Dermis microvascular lymphatic vessel endothelial cell (primary cell): ENCODE data around the gene KRTAP9-9. TPM values are rescaled to one million over a fixed set of nuclear protein-coding genes. Genes with fewer than 3 reads are reported as not detected.
"Not testable (repeated sequence)": the region's sequence is repeated elsewhere in the genome, so short reads cannot be mapped to it uniquely, and the experiment has no call there.

ENCODE experiments used
- DNase-seq, 2 donors: peaks; one replicate each; pipeline versions ENCODE4 v3.0.0 to v3.0.0-alpha.2; 2010; ENCODE audit warnings: low read depth in 2 of 2
- total RNA-seq: library from RNA; depleted of rRNA; stranded (reverse); fragments of >200 nt; gene quantifications from 2 replicates; pipeline ENCODE4 v1.2.1, GENCODE V29; 2014

KRTAP9-9 gene
- not detected in 2 replicates for total RNA-seq

DNA sequence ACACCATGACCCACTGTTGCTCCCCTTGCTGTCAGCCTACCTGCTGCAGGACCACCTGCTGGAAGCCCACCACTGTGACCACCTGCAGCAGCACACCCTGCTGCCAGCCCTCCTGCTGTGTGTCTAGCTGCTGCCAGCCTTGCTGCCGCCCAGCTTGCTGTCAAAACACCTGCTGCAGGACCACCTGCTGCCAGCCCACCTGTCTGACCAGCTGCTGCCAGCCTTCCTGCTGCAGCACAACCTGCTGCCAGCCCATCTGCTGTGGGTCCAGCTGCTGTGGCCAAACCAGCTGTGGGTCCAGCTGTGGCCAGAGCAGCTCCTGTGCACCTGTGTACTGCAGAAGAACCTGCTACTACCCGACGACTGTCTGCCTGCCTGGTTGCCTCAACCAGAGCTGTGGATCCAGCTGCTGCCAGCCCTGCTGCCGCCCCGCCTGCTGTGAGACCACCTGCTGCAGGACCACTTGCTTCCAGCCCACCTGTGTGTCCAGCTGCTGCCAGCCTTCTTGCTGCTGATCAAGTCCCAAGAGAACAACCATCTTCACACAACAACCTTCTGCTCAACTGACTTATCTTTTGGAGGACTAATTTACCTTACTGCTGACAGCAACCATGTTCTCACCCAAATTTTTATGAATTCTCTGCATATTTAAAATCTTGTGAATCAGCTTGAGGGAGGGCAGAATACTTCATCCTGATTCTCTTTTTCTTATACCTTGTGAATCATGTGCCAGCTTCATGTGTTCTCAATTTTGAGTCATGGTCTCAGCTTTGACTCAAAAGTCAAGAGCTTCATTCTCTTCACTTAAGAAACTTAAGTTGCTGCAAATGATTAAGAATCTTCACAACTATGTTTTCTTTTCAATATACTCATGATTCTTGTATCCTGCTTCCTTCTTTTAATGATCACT is at the start of gene KRTAP9-9:
Gene KRTAP9-9, plus strand, starts transcription at position 4 of the 910 bp plus-strand sequence.
- not testable (repeated sequence) for DNase-seq

DNA sequence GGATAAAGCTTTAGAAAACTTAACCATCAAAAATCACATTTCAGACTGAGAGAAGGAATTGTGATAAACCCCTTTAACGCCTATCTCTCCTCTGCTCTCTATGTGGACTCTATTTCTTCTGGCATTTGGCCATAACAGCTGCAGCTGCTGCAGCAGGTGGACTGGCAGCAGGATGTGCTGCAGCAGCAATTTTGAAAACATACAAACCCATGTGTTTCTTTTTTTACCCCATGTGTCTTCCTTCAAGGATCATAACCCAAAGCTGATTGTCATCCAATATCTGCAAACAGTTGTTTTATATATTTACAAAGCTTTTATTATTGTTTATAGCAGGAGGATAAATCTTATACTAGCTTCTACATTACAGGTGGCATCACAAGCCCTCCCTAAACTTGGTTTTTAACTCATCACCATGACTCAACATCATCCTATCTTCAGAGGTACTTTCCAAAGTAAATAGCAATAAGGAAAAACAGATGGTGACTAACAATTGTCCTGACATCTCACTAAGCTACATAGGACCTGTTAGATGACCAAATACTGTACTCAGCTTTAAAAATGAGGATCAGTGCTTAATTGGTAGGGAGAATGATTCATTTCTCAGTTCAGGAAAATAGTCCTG is 43.2 kb upstream of the KRTAP9-9 start:
- DNase-seq: no peak

DNA sequence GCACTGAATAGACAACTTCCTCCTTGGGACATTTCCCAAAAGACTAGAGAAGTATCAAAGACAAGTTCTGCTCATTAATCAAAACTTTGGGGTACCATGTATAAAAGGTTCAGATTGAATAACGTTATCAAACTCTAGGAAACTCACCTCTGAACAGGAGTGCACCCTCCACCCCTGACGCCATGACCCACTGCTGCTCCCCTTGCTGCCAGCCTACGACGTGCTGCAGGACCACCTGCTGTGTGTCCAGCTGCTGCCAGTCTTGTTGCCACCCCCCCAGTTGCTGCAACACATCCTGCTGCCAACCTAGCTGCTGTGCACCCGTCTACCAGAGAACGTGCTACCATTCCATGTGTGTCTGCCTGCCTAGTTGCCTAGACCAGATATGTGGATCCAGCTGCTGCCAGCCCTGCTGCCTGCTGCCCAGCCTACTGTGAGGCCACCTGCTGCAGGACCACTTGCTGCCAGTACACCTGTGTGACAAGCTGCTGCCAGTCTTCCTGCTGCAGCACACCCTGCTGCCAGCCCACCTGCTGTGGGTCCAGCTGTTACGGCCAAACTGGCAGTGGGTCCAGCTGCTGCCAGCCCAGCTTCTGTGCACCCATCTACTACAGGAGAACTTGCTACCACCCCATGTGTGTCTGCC is 42.5 kb upstream of the KRTAP9-9 start:
- no peak for DNase-seq

DNA sequence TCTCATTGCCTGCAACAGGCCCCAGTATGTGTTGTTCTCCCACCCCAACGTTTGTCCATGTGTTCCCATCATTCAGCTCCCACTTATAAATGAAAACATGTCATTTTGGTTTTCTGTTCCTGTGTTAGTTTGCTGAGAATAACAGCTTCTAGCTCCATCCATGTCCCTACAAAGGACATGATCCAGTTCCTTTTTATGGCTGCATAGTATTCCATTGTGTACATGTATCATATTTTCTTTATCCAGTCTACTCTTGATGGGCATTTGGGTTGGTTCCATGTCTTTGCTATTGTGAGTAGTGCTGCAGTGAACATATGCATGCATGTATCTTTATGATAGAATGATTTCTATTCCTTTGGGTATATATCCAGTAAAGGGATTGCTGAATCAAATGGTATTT is 39.5 kb upstream of the KRTAP9-9 start:
- no peak for DNase-seq

DNA sequence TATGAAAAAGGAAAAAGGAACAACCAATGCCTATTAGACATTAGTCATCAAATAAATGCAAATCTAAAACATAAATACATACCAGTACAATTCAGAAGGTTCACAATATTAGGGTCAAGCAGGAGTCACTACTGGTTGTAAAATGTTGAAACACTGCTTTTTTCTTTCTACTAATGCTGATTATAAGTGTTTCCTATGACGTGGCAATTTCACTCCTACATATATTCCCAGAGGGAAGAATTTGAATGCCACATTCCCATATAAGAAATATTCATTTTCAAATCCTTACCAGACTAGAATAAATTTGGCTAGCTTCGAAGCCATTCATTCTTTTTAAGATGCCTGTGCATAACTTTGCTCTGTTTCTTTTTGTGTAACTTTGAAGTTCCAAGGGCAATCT is 31.4 kb upstream of the KRTAP9-9 start:
- no peak for DNase-seq

DNA sequence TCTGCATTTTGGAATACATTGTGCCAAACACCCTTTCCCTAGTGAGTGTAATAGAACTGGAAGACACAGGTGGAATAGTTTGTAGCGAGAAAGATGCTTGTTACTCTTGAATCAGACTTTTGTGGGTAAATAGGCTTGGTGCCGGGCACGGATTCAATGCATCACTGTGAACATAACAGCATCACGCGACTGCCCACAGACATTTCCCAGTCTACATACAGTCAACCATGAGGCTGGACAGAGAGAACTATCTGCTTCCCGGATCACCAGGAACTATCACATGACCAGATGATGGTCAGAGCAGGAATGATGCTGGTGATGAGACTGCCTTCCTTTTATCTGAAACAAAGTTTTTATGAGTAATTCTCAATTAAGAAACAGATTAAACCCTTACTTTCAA is 29.1 kb upstream of the KRTAP9-9 start:
- DNase-seq: no peak

DNA sequence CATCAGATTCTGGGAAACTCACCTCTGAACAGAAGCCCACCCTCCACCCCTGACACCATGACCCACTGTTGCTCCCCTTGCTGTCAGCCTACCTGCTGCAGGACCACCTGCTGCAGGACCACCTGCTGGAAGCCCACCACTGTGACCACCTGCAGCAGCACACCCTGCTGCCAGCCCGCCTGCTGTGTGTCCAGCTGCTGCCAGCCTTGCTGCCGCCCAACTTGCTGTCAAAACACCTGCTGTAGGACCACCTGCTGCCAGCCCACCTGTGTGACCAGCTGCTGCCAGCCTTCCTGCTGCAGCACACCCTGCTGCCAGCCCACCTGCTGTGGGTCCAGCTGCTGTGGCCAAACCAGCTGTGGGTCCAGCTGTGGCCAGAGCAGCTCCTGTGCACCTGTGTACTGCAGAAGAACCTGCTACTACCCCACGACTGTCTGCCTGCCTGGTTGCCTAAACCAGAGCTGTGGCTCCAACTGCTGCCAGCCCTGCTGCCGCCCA is 28.5 kb upstream of the KRTAP9-9 start, which contains the start of gene KRTAP9-2:
Gene KRTAP9-2, plus strand, starts transcription at position 51 of the 498 bp plus-strand sequence. Its CDS starts 7 bp downstream, at position 58.
- DNase-seq: not testable (repeated sequence)

DNA sequence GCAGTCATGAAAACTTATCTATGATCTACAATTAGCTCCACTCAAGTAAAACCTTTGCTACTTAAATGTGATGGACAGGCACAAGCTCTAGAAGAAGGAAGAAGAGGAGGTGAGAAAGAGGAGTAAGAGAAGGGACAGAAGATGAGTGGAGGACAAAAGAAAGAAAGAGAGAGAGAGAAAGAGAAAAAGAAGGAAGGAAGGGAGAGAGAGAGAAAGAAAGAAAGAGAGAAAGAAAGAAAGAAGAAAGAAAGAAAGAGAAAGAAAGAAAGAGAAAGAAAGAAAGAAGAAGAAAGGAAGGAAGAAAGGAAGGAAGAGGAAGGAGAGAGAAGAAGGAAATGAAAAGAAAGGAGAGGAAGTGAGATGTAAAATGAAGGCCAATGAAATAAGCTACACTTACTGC is 25.1 kb upstream of the KRTAP9-9 start:
- no peak for DNase-seq

DNA sequence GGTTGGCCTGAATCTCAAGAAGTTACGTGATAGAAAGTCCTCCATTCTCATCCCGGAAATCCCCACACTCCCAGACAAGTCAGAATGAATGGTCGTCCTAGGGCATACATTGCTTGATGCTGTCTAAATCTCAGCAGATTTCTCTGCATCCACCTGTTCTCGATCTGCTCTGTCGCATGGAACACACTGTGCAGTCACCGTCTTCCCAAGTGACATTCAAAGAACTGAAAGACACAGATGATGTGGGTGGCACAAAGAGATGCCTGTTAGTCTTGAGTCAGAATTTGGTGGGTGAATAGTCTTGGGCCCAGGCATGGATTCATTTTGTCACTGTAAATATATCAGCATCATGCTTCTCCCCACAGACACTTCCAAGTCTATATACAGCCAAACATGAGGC is 23.5 kb upstream of the KRTAP9-9 start:
- DNase-seq: no peak

DNA sequence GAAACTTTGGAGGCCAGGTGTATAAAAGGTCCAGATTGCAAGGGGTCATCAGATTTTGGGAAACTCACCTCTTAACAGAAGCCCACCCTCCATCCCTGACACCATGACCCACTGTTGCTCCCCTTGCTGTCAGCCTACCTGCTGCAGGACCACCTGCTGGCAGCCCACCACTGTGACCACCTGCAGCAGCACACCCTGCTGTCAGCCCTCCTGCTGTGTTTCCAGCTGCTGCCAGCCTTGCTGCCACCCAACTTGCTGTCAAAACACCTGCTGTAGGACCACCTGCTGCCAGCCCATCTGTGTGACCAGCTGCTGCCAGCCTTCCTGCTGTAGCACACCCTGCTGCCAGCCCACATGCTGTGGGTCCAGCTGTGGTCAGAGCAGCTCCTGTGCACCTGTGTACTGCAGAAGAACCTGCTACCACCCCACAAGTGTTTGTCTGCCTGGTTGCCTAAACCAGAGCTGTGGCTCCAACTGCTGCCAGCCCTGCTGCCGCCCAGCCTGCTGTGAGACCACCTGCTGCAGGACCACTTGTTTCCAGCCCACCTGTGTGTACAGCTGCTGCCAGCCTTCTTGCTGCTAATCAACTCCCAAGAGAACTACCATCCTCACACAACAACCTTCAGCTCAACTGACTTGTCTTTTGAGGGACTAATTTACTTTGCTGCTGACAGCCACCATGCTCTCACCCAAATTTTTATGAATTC is 22.6 kb upstream of the KRTAP9-9 start, which contains the start of gene KRTAP9-3:
Gene KRTAP9-3, plus strand, starts transcription at position 51 of the 707 bp plus-strand sequence. Its CDS starts 53 bp downstream, at position 104.
- not testable (repeated sequence) for DNase-seq

DNA sequence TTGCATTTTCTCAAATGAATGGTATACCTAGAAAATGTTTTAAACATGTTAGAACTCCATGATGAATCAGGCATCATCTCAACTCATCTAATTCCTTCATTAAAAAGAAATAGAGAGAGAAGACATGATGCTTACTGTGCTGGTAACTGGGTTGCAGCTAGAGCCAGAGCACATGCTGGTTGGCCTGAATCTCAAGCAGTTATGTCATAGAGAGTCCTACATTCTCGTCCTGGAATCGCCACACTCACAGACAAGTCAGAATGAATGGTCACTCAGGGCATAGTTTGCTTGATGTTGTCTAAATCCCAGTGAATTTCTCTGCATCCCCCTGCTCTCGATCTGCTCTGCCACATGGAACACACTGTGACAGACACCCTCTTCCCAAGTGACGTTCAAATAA is 18.1 kb upstream of the KRTAP9-9 start:
- not testable (repeated sequence) for DNase-seq

DNA sequence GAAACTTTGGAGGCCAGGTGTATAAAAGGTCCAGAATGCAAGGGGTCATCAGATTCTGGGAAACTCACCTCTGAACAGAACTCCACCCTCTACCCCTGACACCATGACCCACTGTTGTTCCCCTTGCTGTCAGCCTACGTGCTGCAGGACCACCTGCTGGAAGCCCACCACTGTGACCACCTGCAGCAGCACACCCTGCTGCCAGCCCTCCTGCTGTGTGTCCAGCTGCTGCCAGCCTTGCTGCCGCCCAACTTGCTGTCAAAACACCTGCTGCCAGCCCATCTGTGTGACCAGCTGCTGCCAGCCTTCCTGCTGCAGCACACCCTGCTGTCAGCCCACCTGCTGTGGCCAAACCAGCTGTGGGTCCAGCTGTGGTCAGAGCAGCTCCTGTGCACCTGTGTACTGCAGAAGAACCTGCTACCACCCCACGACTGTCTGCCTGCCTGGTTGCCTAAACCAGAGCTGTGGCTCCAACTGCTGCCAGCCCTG is 17.2 kb upstream of the KRTAP9-9 start, which contains the start of gene KRTAP9-8:
Gene KRTAP9-8, plus strand, starts transcription at position 51 of the 489 bp plus-strand sequence. Its CDS starts 53 bp downstream, at position 104.
- DNase-seq: not testable (repeated sequence)

DNA sequence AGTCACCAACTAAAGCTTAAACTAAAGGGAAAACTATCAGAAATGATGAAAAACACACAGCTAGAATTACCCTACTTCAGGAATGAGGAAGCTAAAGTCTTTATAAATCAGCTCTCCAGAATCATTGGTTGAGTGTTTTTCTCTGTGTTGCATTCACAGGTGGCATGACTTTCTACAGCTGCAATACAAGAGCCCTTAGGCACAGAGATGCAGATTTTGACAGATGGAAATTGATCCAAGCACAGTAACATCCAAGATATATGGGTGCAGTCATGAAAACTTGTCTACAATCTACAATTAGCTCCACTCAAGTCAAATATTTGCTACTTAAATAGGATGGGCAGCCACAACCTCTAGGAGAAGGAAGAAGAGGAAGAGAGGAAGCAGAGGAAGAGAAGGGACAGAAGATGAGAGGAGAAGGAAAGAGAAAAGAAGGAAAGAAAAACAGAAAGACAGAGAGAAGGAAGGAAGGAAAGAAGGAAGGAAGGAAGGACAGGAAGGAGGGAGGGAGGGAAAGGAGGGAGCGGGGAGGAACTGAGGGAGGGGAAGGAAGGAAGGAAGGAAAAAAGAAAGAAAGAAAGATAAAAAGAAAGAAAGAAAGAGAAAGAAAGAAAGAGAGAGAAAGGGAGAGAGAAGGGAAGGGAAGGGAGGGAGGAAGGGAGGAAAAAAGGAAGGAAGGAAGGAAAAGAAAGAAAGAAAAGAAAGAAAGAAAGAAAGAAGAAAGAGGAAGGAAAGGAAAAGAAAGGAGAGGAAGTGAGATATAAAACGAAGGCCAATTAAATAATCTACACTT is 8.0 kb upstream of the KRTAP9-9 start:
- DNase-seq: not testable (repeated sequence)

DNA sequence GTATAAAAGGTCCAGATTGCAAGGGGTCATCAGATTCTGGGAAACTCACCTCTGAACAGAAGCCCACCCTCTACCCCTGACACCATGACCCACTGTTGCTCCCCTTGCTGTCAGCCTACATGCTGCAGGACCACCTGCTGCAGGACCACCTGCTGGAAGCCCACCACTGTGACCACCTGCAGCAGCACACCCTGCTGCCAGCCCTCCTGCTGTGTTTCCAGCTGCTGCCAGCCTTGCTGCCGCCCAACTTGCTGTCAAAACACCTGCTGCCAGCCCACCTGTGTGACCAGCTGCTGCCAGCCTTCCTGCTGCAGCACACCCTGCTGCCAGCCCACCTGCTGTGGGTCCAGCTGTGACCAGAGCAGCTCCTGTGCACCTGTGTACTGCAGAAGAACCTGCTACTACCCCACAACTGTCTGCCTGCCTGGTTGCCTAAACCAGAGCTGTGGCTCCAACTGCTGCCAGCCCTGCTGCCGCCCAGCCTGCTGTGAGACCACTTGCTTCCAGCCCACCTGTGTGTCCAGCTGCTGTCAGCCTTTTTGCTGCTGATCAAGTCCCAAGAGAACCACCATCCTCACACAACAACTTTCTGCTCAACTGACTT is 5.4 kb upstream of the KRTAP9-9 start, which contains the start of gene KRTAP9-4:
Gene KRTAP9-4, plus strand, starts transcription at position 51 of the 604 bp plus-strand sequence. Its CDS starts 34 bp downstream, at position 85.
- DNase-seq: not testable (repeated sequence)

DNA sequence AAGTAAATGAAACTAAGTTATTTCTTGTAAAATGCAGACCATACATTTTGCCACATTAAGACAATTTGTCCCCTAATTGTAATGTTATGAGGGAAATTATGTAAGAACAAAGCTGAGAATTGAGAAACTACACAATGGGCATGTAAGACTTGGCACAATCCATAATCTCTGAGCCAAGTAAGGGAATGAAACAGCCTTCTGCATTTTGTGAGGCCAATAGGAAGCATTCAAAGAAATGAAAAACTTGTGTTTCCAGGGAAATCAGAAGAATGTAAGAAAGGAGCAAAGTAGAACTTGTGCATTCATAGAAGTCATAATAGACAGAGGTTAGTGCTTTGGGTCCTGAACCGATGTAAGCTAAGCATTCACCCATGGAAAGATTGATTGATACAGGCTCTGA is 3.9 kb upstream of the KRTAP9-9 start:
- no peak for DNase-seq

DNA sequence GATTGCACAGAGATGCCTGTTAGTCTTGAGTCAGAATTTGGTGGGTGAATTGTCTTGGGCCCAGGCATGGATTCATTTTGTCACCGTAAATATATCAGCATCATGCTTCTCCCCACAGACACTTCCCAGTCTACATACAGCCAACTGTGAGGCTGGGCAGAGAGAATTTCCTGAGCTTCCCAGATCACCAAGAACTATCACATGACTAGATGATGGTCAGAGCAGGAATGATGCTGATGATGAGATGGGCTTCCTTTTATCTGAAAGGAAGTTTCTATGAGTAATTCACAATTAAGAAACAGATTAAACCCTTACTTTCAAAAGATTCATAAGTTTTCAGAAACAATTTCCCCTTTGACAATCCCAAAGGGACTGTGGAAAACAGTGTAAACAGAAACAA is 323 bp upstream of the KRTAP9-9 start:
- DNase-seq: no peak

DNA sequence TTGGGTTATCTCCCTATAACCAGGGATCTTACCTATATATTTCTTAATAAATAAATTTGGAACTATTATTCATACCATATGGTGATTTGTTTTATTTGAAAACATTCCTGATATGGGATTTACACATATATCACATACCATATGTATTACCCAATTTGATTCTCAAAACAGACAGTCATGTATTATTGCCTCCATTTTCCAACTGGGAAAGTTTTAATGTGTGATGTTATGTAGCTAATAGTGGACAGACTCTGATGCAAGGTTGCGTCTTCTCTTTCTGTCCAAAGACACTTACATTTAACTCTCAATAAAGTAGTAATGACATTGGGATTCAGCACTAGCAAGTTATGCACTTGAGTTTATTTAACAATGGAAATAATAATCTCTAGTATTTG is 1.1 kb downstream of the KRTAP9-9 start:
- DNase-seq: no peak

DNA sequence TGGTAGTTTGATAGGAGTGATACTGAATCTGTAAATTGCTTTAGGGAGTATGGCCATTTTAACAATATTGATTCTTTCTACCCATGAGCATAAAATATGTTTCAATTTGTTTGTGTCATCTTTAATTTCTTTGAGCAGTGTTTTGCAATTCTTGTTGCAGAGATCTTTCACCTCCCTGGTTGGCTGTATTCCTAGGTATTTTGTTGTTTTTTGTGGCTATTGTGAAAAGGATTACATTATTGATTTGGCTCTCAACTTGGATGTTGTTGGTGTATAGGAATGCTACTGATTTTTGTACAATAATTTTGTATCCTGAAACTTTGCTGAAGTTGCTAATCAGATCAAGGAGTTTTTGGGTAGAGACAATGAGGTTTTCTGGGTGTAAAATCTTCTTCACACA is 3.2 kb downstream of the KRTAP9-9 start:
- no peak for DNase-seq

DNA sequence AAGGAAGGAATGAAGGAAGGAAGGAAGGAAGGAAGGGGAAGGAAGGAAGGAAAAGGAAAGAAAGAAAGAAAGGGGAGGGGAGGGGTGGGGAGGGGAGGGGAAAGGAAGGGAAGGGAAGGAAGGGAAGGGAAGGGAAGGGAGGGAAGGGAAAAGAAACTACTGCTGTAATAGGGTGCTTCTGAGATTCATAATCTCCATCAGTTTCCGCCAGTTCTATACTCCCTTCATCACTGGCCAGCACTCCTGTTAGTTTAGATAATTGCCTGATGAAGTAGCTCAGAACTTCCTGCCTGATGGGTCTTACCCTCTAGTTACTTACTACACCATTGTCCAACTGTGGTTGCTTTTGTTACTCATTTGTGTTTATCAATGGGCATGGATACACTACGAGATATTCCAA is 8.0 kb downstream of the KRTAP9-9 start:
- DNase-seq: no peak
